ENCODE data around the gene ETV6.

The ETV6 gene

GRCh38 chr12:11797317-11797913, 147.9 kb downstream of the ETV6 start:
- DNase-seq (ENCODE audit: low spot score), result peak; percentile 9
- no peak for FAIRE-seq

- no peak for DNase-seq (ENCODE audit: low spot score)
Observed at GRCh38 chr12:11798006-11798708, 148.7 kb downstream of the ETV6 start.

GRCh38 chr12:11798856-11799501, 149.5 kb downstream of the ETV6 start:
- FAIRE-seq, result peak; percentile 89
- peak; percentile 95 for DNase-seq (ENCODE audit: low spot score)

More at GRCh38 chr12:11798006-11798708, 148.7 kb downstream of the ETV6 start:
- no peak for FAIRE-seq

GRCh38 chr12:11799502-11799873, 150.0 kb downstream of the ETV6 start:
- FAIRE-seq, result no peak
- no peak for DNase-seq (ENCODE audit: low spot score)

GRCh38 chr12:11801643-11802042, 152.2 kb downstream of the ETV6 start:
- FAIRE-seq (no peak), DNase-seq (ENCODE audit: low spot score) (no peak)

GRCh38 chr12:11804130-11804529, 154.7 kb downstream of the ETV6 start:
- DNase-seq (ENCODE audit: low spot score) (no peak), FAIRE-seq (no peak)

- DNase-seq (ENCODE audit: low spot score), result no peak
- FAIRE-seq, result no peak
Observed at GRCh38 chr12:11805043-11805442, 155.6 kb downstream of the ETV6 start.

- no peak for FAIRE-seq
- no peak for DNase-seq (ENCODE audit: low spot score)
Observed at GRCh38 chr12:11805680-11806079, 156.2 kb downstream of the ETV6 start.

- no peak for FAIRE-seq
- DNase-seq (ENCODE audit: low spot score), result no peak
Observed at GRCh38 chr12:11807458-11807857, 158.0 kb downstream of the ETV6 start.

- DNase-seq (ENCODE audit: low spot score), result no peak
- FAIRE-seq, result no peak
Observed at GRCh38 chr12:11808931-11809330, 159.5 kb downstream of the ETV6 start.

- FAIRE-seq (no peak), DNase-seq (ENCODE audit: low spot score) (no peak)
Observed at GRCh38 chr12:11810206-11810545, 160.7 kb downstream of the ETV6 start.

GRCh38 chr12:11811008-11811407, 161.5 kb downstream of the ETV6 start:
- no peak for FAIRE-seq
- no peak for DNase-seq (ENCODE audit: low spot score)

GRCh38 chr12:11812241-11812585, 162.7 kb downstream of the ETV6 start:
- FAIRE-seq (no peak), DNase-seq (ENCODE audit: low spot score) (no peak)

GRCh38 chr12:11812586-11813437, 163.3 kb downstream of the ETV6 start:
- FAIRE-seq (no peak), DNase-seq (ENCODE audit: low spot score) (no peak)

- FAIRE-seq, result no peak
- no peak for DNase-seq (ENCODE audit: low spot score)
Observed at GRCh38 chr12:11813438-11813813, 164.0 kb downstream of the ETV6 start.

- DNase-seq (ENCODE audit: low spot score) (peak; percentile 57), FAIRE-seq (peak; percentile 81)
Observed at GRCh38 chr12:11814374-11814773, 164.9 kb downstream of the ETV6 start.

- FAIRE-seq, result no peak
Observed at GRCh38 chr12:11815397-11815796, 165.9 kb downstream of the ETV6 start.

GRCh38 chr12:11819643-11820042, 170.2 kb downstream of the ETV6 start:
- no peak for FAIRE-seq
- DNase-seq (ENCODE audit: low spot score), result no peak

More at GRCh38 chr12:11815397-11815796, 165.9 kb downstream of the ETV6 start:
- no peak for DNase-seq (ENCODE audit: low spot score)

GRCh38 chr12:11820476-11820875, 171.0 kb downstream of the ETV6 start:
- DNase-seq (ENCODE audit: low spot score) (no peak), FAIRE-seq (no peak)

GRCh38 chr12:11821386-11822080, 172.1 kb downstream of the ETV6 start:
- no peak for DNase-seq (ENCODE audit: low spot score)
- FAIRE-seq, result no peak

- peak; percentile 92 for DNase-seq (ENCODE audit: low spot score)
Observed at GRCh38 chr12:11822081-11822834, 172.8 kb downstream of the ETV6 start.

More at GRCh38 chr12:11822081-11822834, 172.8 kb downstream of the ETV6 start:
- peak; percentile 94 for FAIRE-seq

Measured in RCC 7860 (cell line).